NCI-H69 (cell line): ENCODE data around the gene PTBP3.
"Not testable (repeated sequence)": the region's sequence is repeated elsewhere in the genome, so short reads cannot be mapped to it uniquely, and the experiment has no call there.

Experiments
- DNase-seq: peaks from one replicate; lab custom pipeline; 2025; lab: John Stamatoyannopoulos, UW

The PTBP3 gene

GRCh38 chr9:112332977-112333638, at the start of gene PTBP3:
Gene PTBP3, minus strand, starts transcription at chr9:112333619. Its CDS starts 35,754 bp downstream, at chr9:112297865.
- DNase-seq = peak; percentile 94

- DNase-seq = no peak
Observed at GRCh38 chr9:112382501-112383364, 49.3 kb upstream of the PTBP3 start.

- no peak for DNase-seq
Observed at GRCh38 chr9:112382066-112382465, 48.6 kb upstream of the PTBP3 start.

- DNase-seq = peak; percentile 34
Observed at GRCh38 chr9:112380825-112381221, 47.4 kb upstream of the PTBP3 start.

GRCh38 chr9:112380102-112380824, 46.8 kb upstream of the PTBP3 start, which contains the start of gene HSDL2:
Gene HSDL2, plus strand, starts transcription at chr9:112380108. Its CDS starts 56 bp downstream, at chr9:112380164.
- peak; percentile 67 for DNase-seq

GRCh38 chr9:112379177-112380101, 46.0 kb upstream of the PTBP3 start:
- DNase-seq = peak; percentile 99

GRCh38 chr9:112378328-112379176, 45.1 kb upstream of the PTBP3 start:
- DNase-seq = peak; percentile 70

GRCh38 chr9:112377684-112378327, 44.4 kb upstream of the PTBP3 start:
- no peak for DNase-seq

- no peak for DNase-seq
Observed at GRCh38 chr9:112377087-112377486, 43.7 kb upstream of the PTBP3 start.

GRCh38 chr9:112375361-112375760, 41.9 kb upstream of the PTBP3 start:
- no peak for DNase-seq

GRCh38 chr9:112374232-112374631, 40.8 kb upstream of the PTBP3 start:
- DNase-seq = not testable (repeated sequence)

GRCh38 chr9:112373666-112374065, 40.2 kb upstream of the PTBP3 start:
- DNase-seq = not testable (repeated sequence)

- DNase-seq = no peak
Observed at GRCh38 chr9:112371060-112371459, 37.6 kb upstream of the PTBP3 start.

- DNase-seq = no peak
Observed at GRCh38 chr9:112369817-112370216, 36.4 kb upstream of the PTBP3 start.

GRCh38 chr9:112367465-112367864, 34.0 kb upstream of the PTBP3 start:
- no peak for DNase-seq

GRCh38 chr9:112366591-112366990, 33.2 kb upstream of the PTBP3 start:
- peak; percentile 28 for DNase-seq

GRCh38 chr9:112365257-112365656, 31.8 kb upstream of the PTBP3 start:
- not testable (repeated sequence) for DNase-seq

GRCh38 chr9:112364761-112365160, 31.3 kb upstream of the PTBP3 start:
- DNase-seq = no peak

- DNase-seq = peak; percentile 63
Observed at GRCh38 chr9:112361601-112362000, 28.2 kb upstream of the PTBP3 start.
